IPS DF 6.9 (cell line): ENCODE measurements around the gene ADGB.

Experiments
- DNase-seq: peaks from one replicate; pipeline ENCODE4 v3.0.0-alpha.2; 2013; ENCODE audit warnings: low read depth, low spot score
- H3K27ac ChIP-seq: one replicate; pipeline ENCODE4 v1.5.1; 2013; ENCODE audit warnings: low read length, control low read depth
- H3K27me3 ChIP-seq: 2 replicates; pipeline ENCODE4 v1.6.1; 2013; ENCODE audit warnings: mild to moderate bottlenecking, low read length; ENCODE audit not compliant: control insufficient read depth, insufficient read depth
- H3K36me3 ChIP-seq: 2 replicates; pipeline ENCODE4 v1.6.1; 2013; ENCODE audit warnings: low read length; ENCODE audit not compliant: control insufficient read depth, insufficient read depth
- H3K4me1 ChIP-seq: 2 replicates; pipeline ENCODE4 v1.6.1; 2013; ENCODE audit warnings: low read length; ENCODE audit not compliant: control insufficient read depth, insufficient read depth
- H3K4me3 ChIP-seq: 2 replicates; pipeline ENCODE4 v1.5.1; 2013; ENCODE audit warnings: mild to moderate bottlenecking, low read length
- H3K9me3 ChIP-seq: 2 replicates; pipeline ENCODE4 v1.6.1; 2013; ENCODE audit warnings: low read length, inconsistent platforms; ENCODE audit not compliant: control insufficient read depth, insufficient read depth
- WGBS: extraction: QIAGEN DNeasy Blood & Tissue Kit; methylation state at CpG from one replicate; pipeline ENCODE4 v1.1.7; 2013; ENCODE audit warnings: mixed read lengths, missing lambda C conversion rate; ENCODE audit not compliant: insufficient read length, insufficient coverage; 5-methylcytosine and 5-hydroxymethylcytosine counted together

The ADGB gene

GRCh38 chr6:146741609-146742008, 142.8 kb downstream of the ADGB start:
- no peaks in the 10 kb centered on the region for H3K9me3 ChIP-seq
- DNase-seq: no peak
- no peaks in the 10 kb centered on the region for H3K27me3 ChIP-seq
- no peak overlapping the region for H3K27ac ChIP-seq
- no peaks in the 10 kb centered on the region for H3K4me1 ChIP-seq
- H3K36me3 ChIP-seq: no peaks in the 10 kb centered on the region
- no peak overlapping the region for H3K4me3 ChIP-seq

- H3K4me1 ChIP-seq: no peaks in the 10 kb centered on the region
- H3K9me3 ChIP-seq: no peaks in the 10 kb centered on the region
- H3K36me3 ChIP-seq: no peaks in the 10 kb centered on the region
- WGBS: no CpG with 5 or more reads among the region's 2 CpGs
- H3K27ac ChIP-seq: no peak overlapping the region
- no peak for DNase-seq
- no peak overlapping the region for H3K4me3 ChIP-seq
- H3K27me3 ChIP-seq: no peaks in the 10 kb centered on the region
Observed at GRCh38 chr6:146753306-146753705, 154.5 kb downstream of the ADGB start.

GRCh38 chr6:146767632-146768031, 168.9 kb downstream of the ADGB start:
- no peak overlapping the region for H3K27ac ChIP-seq
- no peaks in the 10 kb centered on the region for H3K36me3 ChIP-seq
- no peaks in the 10 kb centered on the region for H3K4me1 ChIP-seq
- H3K9me3 ChIP-seq: no peaks in the 10 kb centered on the region
- no peaks in the 10 kb centered on the region for H3K27me3 ChIP-seq
- no peak overlapping the region for H3K4me3 ChIP-seq
- no peak for DNase-seq
- WGBS: no CpG with 5 or more reads among the region's 1 CpG

- no peaks in the 10 kb centered on the region for H3K27me3 ChIP-seq
- H3K4me1 ChIP-seq: no peaks in the 10 kb centered on the region
- WGBS: no CpG with 5 or more reads among the region's 2 CpGs
- H3K36me3 ChIP-seq: no peaks in the 10 kb centered on the region
- no peak overlapping the region for H3K27ac ChIP-seq
- no peak overlapping the region for H3K4me3 ChIP-seq
- no peak for DNase-seq
- H3K9me3 ChIP-seq: no peaks in the 10 kb centered on the region
Observed at GRCh38 chr6:146768722-146769121, 169.9 kb downstream of the ADGB start.

GRCh38 chr6:146770275-146770964, 171.6 kb downstream of the ADGB start:
- H3K4me1 ChIP-seq: no peaks in the 10 kb centered on the region
- no peak overlapping the region for H3K4me3 ChIP-seq
- no peak for DNase-seq
- H3K27ac ChIP-seq: no peak overlapping the region
- WGBS: no CpG with 5 or more reads among the region's 13 CpGs
- H3K36me3 ChIP-seq: no peaks in the 10 kb centered on the region
- no peaks in the 10 kb centered on the region for H3K9me3 ChIP-seq
- H3K27me3 ChIP-seq: no peaks in the 10 kb centered on the region

GRCh38 chr6:146770965-146771735, 172.4 kb downstream of the ADGB start:
- no CpG with 5 or more reads among the region's 14 CpGs for WGBS
- H3K9me3 ChIP-seq: no peaks in the 10 kb centered on the region
- H3K4me3 ChIP-seq: no peak overlapping the region
- H3K4me1 ChIP-seq: no peaks in the 10 kb centered on the region
- H3K36me3 ChIP-seq: no peaks in the 10 kb centered on the region
- H3K27ac ChIP-seq: no peak overlapping the region
- H3K27me3 ChIP-seq: no peaks in the 10 kb centered on the region
- no peak for DNase-seq

GRCh38 chr6:146775220-146775619, 176.4 kb downstream of the ADGB start:
- Histone ChIP-seq H3K27me3 (no peaks in the 10 kb centered on the region), H3K9me3 (no peaks in the 10 kb centered on the region), H3K4me3 (no peak overlapping the region), H3K4me1 (no peaks in the 10 kb centered on the region), H3K36me3 (no peaks in the 10 kb centered on the region), H3K27ac (no peak overlapping the region)
- DNase-seq: no peak

- Histone ChIP-seq H3K4me1 (no peaks in the 10 kb centered on the region), H3K9me3 (no peaks in the 10 kb centered on the region), H3K27me3 (no peaks in the 10 kb centered on the region), H3K4me3 (no peak overlapping the region), H3K27ac (no peak overlapping the region), H3K36me3 (no peaks in the 10 kb centered on the region)
- WGBS: no CpG with 5 or more reads among the region's 3 CpGs
- no peak for DNase-seq
Observed at GRCh38 chr6:146781836-146782235, 183.1 kb downstream of the ADGB start.

- no peaks in the 10 kb centered on the region for H3K4me1 ChIP-seq
- no peaks in the 10 kb centered on the region for H3K27me3 ChIP-seq
- no peaks in the 10 kb centered on the region for H3K9me3 ChIP-seq
- H3K27ac ChIP-seq: no peak overlapping the region
- peak; percentile 29 for DNase-seq
- WGBS: no CpG with 5 or more reads among the region's 5 CpGs
- no peak overlapping the region for H3K4me3 ChIP-seq
- no peaks in the 10 kb centered on the region for H3K36me3 ChIP-seq
Observed at GRCh38 chr6:146785001-146785585, 186.3 kb downstream of the ADGB start.

- no peaks in the 10 kb centered on the region for H3K4me1 ChIP-seq
- no peak overlapping the region for H3K27ac ChIP-seq
- no peaks in the 10 kb centered on the region for H3K9me3 ChIP-seq
- no peaks in the 10 kb centered on the region for H3K27me3 ChIP-seq
- no CpG with 5 or more reads among the region's 5 CpGs for WGBS
- H3K36me3 ChIP-seq: no peaks in the 10 kb centered on the region
- H3K4me3 ChIP-seq: no peak overlapping the region
- no peak for DNase-seq
Observed at GRCh38 chr6:146787876-146788508, 189.2 kb downstream of the ADGB start.
